Endothelial cell of umbilical vein (primary cell): ENCODE results near the gene GZMM. TPM values are rescaled to one million over a fixed set of nuclear protein-coding genes. Genes with fewer than 3 reads are reported as not detected.

Experiments
- BruUV-seq: library from RNA; stranded (reverse); fragments of 400-500 nt; replicated peaks from 2 replicates; lab custom pipeline; 2021; lab: Mats Ljungman, UMichigan
- CTCF ChIA-PET: fragments of 300-600, 350-600 bp; sonication (Branson Sonifier 250); formaldehyde crosslinking; loops from one replicate; lab custom pipeline; 2021; ENCODE audit warnings: antibody characterized with exemption, inconsistent platforms; lab: Charles Lee
- POLR2A ChIA-PET: fragments of 300-600, 350-600 bp; sonication (Branson Sonifier 250); formaldehyde crosslinking; loops from one replicate; lab custom pipeline; 2021; ENCODE audit warnings: antibody characterized with exemption, inconsistent platforms; lab: Charles Lee
- DNase-seq: peaks from one replicate; pipeline ENCODE4 v3.0.0-alpha.2; 2011; ENCODE audit warnings: low read depth, low spot score
- FAIRE-seq: peaks from 2 replicates; lab custom pipeline; 2011; peaks lifted over from hg19 to GRCh38; lab: Jason Lieb, UNC
- H2AFZ ChIP-seq: 2 replicates; pipeline ENCODE4 v1.6.0; 2012; ENCODE audit warnings: low read depth, low read length, control low read depth, inconsistent platforms
- H3K27ac ChIP-seq: 2 replicates; pipeline ENCODE4 v1.5.1; 2011; ENCODE audit warnings: low read depth, mild to moderate bottlenecking, control low read depth, low read length, moderate library complexity; ENCODE audit not compliant: insufficient read depth
- H3K27me3 ChIP-seq, 2 experiments: 2 replicates each; pipeline versions ENCODE4 v1.6.0 to v1.6.1; 2011; ENCODE audit warnings: low read length in 2 of 2, mixed read lengths in 1 of 2; ENCODE audit not compliant: control insufficient read depth in 2 of 2, insufficient read depth in 2 of 2
- H3K36me3 ChIP-seq, 2 experiments: 2 replicates in 1 of 2; 3 replicates in 1 of 2; pipeline ENCODE4 v1.5.1; 2011; ENCODE audit warnings: low read length in 2 of 2, mild to moderate bottlenecking in 1 of 2, moderate library complexity in 1 of 2; ENCODE audit not compliant: control insufficient read depth in 2 of 2, insufficient read depth in 2 of 2; ENCODE audit errors: extremely low read depth in 1 of 2
- H3K4me1 ChIP-seq: 3 replicates; pipeline ENCODE4 v1.5.1; 2011; ENCODE audit warnings: mild to moderate bottlenecking, low read length; ENCODE audit not compliant: control insufficient read depth, insufficient read depth; ENCODE audit errors: extremely low read depth
- H3K4me2 ChIP-seq: 2 replicates; pipeline ENCODE4 v1.6.1; 2011; ENCODE audit warnings: low read length, control low read depth, mixed read lengths; ENCODE audit not compliant: insufficient read depth
- H3K4me3 ChIP-seq, 3 experiments: fragments of 200-600 bp in 1 of 3; sonication (generic), shearing (Covaris generic) in 1 of 3; replicated peaks in 1 of 3; 2 replicates each; pipeline ENCODE4 v1.5.1; 2011 to 2016; ENCODE audit warnings: control low read depth in 3 of 3, low read length in 3 of 3, mild to moderate bottlenecking in 2 of 3, inconsistent platforms in 1 of 3, low read depth in 1 of 3, moderate library complexity in 1 of 3; ENCODE audit not compliant: insufficient read depth in 1 of 3
- H3K79me2 ChIP-seq: 2 replicates; pipeline ENCODE4 v1.6.0; 2012; ENCODE audit warnings: low read length, inconsistent platforms; ENCODE audit not compliant: control insufficient read depth, insufficient read depth
- H3K9ac ChIP-seq: replicated peaks from 2 replicates; pipeline ENCODE3; 2011; ENCODE audit warnings: low read length, control low read depth; ENCODE audit not compliant: insufficient read depth; ENCODE audit errors: extremely low read depth
- H3K9me1 ChIP-seq: replicated peaks from 3 replicates; pipeline ENCODE4 v1.6.0; 2011; ENCODE audit warnings: mild to moderate bottlenecking, low read length; ENCODE audit not compliant: control insufficient read depth, insufficient read depth; ENCODE audit errors: extremely low read depth
- H3K9me3 ChIP-seq: replicated peaks from 2 replicates; pipeline ENCODE4 v1.5.1; 2012; ENCODE audit warnings: low read length, inconsistent platforms; ENCODE audit not compliant: control insufficient read depth, insufficient read depth
- H4K20me1 ChIP-seq: replicated peaks from 2 replicates; pipeline ENCODE3; 2011; ENCODE audit warnings: mild to moderate bottlenecking, low read length; ENCODE audit not compliant: control insufficient read depth, insufficient read depth; ENCODE audit errors: extremely low read depth
- EZH2 ChIP-seq: IDR thresholded peaks from 2 replicates; pipeline ENCODE4 v1.6.1; 2012; ENCODE audit warnings: borderline replicate concordance, low read depth, mild to moderate bottlenecking, moderate library complexity, low read length, inconsistent platforms; ENCODE audit not compliant: severe bottlenecking
- FOS ChIP-seq: IDR thresholded peaks from 2 replicates; pipeline ENCODE4 v1.6.1; 2011; ENCODE audit warnings: mild to moderate bottlenecking, low read length, moderate library complexity, borderline replicate concordance; ENCODE audit not compliant: insufficient read depth
- GATA2 ChIP-seq: IDR thresholded peaks from 2 replicates; pipeline ENCODE4 v1.7.0; 2011; ENCODE audit warnings: low read depth, mild to moderate bottlenecking, moderate library complexity, mixed read lengths, low read length; ENCODE audit not compliant: insufficient read length, insufficient read depth
- JUN ChIP-seq: IDR thresholded peaks from 2 replicates; pipeline ENCODE4 v1.6.1; 2011; ENCODE audit warnings: borderline replicate concordance, low read depth; ENCODE audit not compliant: insufficient read length, insufficient read depth
- MYC ChIP-seq: IDR thresholded peaks from one replicate; pipeline ENCODE4 v1.6.1; 2011; ENCODE audit warnings: mild to moderate bottlenecking, low read depth, low read length
- POLR2A ChIP-seq: IDR thresholded peaks from 2 replicates; pipeline ENCODE4 v1.6.1; 2012; ENCODE audit warnings: low read depth, mild to moderate bottlenecking, control low read depth, low read length
- POLR2AphosphoS5 ChIP-seq: IDR thresholded peaks from 2 replicates; pipeline ENCODE4 v1.6.1; 2012; ENCODE audit warnings: low read depth, mild to moderate bottlenecking, control low read depth, low read length, moderate library complexity; ENCODE audit not compliant: insufficient read depth
- dilution Hi-C: fragments of 300-500 bp; cut with MboI; formaldehyde crosslinking; loops from one replicate; pipeline ENCODE4 v1.15.0; 2019; ENCODE audit warnings: low sequenced_read_pairs; ENCODE audit not compliant: extremely low pct_ligation_motif_present
- intact Hi-C: fragments of 100-400 bp; cut with micrococcal nuclease; formaldehyde crosslinking; loops from one replicate; pipeline ENCODE4 v1.10.0; 2022
- polyA plus RNA-seq, 4 experiments: library from polyadenylated mRNA; depleted of rRNA in 3 of 4; stranded (reverse) in 3 of 4; unstranded in 1 of 4; fragments of >200 nt; gene quantifications; 2 replicates each; pipeline versions ENCODE4 v1.2.1 to v1.2.3, GENCODE V29; 2011 to 2012; ENCODE audit warnings: missing spikeins in 1 of 4
- total RNA-seq: library from RNA; stranded (reverse); gene quantifications from 2 replicates; pipeline ENCODE4 v1.2.3, GENCODE V29; 2021
- TF ChIP-seq, protein P1 (sequence below): IDR thresholded peaks from 2 replicates; pipeline ENCODE4 v1.6.1; 2011; ENCODE audit not compliant: insufficient read depth, insufficient read length
- TF ChIP-seq, protein P2 (sequence below), 2 donors: IDR thresholded peaks; 1 replicate in 1 of 2; 2 replicates in 1 of 2; pipeline ENCODE4 v1.5.1; 2011; ENCODE audit warnings: low read length in 2 of 2, mild to moderate bottlenecking in 2 of 2, moderate library complexity in 2 of 2, control low read depth in 1 of 2, inconsistent platforms in 1 of 2, low read depth in 1 of 2; ENCODE audit not compliant: insufficient read depth in 1 of 2; ENCODE audit errors: extremely low read depth in 1 of 2

The GZMM gene
- total and polyA plus RNA-seq, 2 donors (not counting 3 experiments of a cell fraction or from before 2014, with no cell fraction given) = not detected

DNA sequence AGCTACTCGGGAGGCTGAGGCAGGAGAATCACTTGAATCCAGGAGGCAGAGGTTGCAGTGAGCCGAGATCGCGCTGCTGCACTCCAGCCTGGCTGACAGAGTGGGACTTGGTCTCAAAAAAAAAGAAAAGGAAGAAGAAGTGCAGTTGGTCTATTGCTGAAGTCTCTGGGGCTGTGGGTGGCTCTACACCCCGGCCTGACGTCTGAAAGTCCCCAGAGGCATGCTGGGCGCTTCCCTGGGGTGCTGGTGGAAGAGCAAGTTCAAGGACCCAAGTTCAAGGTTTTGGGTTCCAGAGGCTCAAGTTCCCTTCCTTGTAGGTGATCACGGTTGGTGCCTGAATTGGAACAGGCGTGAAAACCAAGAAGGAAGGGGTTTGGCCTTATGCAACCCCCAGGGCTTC is 49.7 kb downstream of the GZMM start:
- H3K9me1 ChIP-seq = no peaks in the 10 kb centered on the region
- TF ChIP-seq JUN = no peak
- no peak for TF ChIP-seq EZH2
- no peak for TF ChIP-seq POLR2AphosphoS5
- TF ChIP-seq POLR2A = no peak
- no peak for TF ChIP-seq MYC
- TF ChIP-seq FOS = no peak
- TF ChIP-seq, protein P1, sequence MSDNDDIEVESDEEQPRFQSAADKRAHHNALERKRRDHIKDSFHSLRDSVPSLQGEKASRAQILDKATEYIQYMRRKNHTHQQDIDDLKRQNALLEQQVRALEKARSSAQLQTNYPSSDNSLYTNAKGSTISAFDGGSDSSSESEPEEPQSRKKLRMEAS = no peak
- TF ChIP-seq, protein P2, sequence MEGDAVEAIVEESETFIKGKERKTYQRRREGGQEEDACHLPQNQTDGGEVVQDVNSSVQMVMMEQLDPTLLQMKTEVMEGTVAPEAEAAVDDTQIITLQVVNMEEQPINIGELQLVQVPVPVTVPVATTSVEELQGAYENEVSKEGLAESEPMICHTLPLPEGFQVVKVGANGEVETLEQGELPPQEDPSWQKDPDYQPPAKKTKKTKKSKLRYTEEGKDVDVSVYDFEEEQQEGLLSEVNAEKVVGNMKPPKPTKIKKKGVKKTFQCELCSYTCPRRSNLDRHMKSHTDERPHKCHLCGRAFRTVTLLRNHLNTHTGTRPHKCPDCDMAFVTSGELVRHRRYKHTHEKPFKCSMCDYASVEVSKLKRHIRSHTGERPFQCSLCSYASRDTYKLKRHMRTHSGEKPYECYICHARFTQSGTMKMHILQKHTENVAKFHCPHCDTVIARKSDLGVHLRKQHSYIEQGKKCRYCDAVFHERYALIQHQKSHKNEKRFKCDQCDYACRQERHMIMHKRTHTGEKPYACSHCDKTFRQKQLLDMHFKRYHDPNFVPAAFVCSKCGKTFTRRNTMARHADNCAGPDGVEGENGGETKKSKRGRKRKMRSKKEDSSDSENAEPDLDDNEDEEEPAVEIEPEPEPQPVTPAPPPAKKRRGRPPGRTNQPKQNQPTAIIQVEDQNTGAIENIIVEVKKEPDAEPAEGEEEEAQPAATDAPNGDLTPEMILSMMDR (IDR thresholded peaks at IDR 0.05; ENCODE audit: extremely low read depth in 1 of 2, insufficient read depth in 1 of 2, low read depth in 1 of 2, low read length in 2 of 2) = no peak
- no peak for TF ChIP-seq GATA2
- no peak overlapping the region for H2AFZ ChIP-seq
- H3K79me2 ChIP-seq = no peaks in the 10 kb centered on the region
- no peaks in the 10 kb centered on the region for H3K4me1 ChIP-seq
- FAIRE-seq (no peak), DNase-seq (no peak)
- H3K27me3 ChIP-seq = peaks cover 10 to 12% of the 10 kb centered on the region in 2 experiments
- intact Hi-C loops (no loop called here), dilution Hi-C loops (no loop called here)
- H3K4me2 ChIP-seq = no peak overlapping the region
- ChIA-PET CTCF (no interaction called here), POLR2A (no interaction called here)
- BruUV-seq = no TSS peak
- H3K36me3 ChIP-seq = no peaks in the 10 kb centered on the region
- no peak overlapping the region for H3K9ac ChIP-seq
- no peaks in the 10 kb centered on the region for H4K20me1 ChIP-seq
- no peaks in the 10 kb centered on the region for H3K9me3 ChIP-seq
- no peak overlapping the region for H3K4me3 ChIP-seq
- no peak overlapping the region for H3K27ac ChIP-seq
